ENCODE results near the gene LCE1B.

LCE1B gene

DNA sequence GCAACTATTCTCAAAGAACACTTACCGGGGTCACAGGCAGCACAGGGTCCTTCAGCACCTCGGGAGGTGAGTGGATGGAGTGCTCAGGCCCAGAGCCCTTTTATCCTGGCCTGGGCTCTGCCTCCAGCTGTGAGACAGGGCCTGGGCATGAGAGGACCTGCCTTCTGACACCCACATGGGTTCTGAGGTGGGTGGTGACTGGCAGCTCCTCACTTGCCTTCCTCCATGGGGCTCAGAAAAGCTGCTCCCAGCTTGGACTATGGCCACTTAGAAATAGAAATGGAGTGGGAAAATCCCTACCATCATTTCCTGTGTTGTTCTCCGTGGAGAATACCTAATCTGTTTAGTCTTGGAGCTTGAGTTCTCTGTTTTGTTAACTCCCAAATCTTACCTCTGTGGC lies 5.2 kb upstream of the LCE1B start, which contains the start of gene LCE1C:
Gene LCE1C (minus strand): TSS at position 76 of the 400 bp plus-strand sequence. CDS start 1,173 bp downstream, outside the sequence.
- Histone ChIP-seq H3K9ac (ENCODE audit: low read depth, low read length) (no peak within 1 kb of the TSS), H3K36me3 (ENCODE audit: insufficient read depth, low read length) (no peaks in the 10 kb centered on the region), H3K4me3 (ENCODE audit: low read length) (no peak within 1 kb of the TSS), H3K27me3 (ENCODE audit: control insufficient read depth, insufficient read depth, low read length) (peaks cover 5% of the 10 kb centered on the region), H3K4me1 (ENCODE audit: control insufficient read depth, insufficient read depth, low read length) (no peaks in the 10 kb centered on the region), H3K4me2 (ENCODE audit: low read length) (no peak within 1 kb of the TSS), H3K9me3 (replicated peaks; ENCODE audit: low read length) (no peaks in the 10 kb centered on the region)

GRCh38 chr1:152811050-152811449 lies 721 bp upstream of the LCE1B start:
- H3K4me3 ChIP-seq (ENCODE audit: low read length), result no peak overlapping the region
- peaks cover 2% of the 10 kb centered on the region for H3K27me3 ChIP-seq (ENCODE audit: control insufficient read depth, insufficient read depth, low read length)
- no peak overlapping the region for H3K9ac ChIP-seq (ENCODE audit: low read depth, low read length)
- no peaks in the 10 kb centered on the region for H3K9me3 ChIP-seq (replicated peaks; ENCODE audit: low read length)
- no peaks in the 10 kb centered on the region for H3K36me3 ChIP-seq (ENCODE audit: insufficient read depth, low read length)
- no peaks in the 10 kb centered on the region for H3K4me1 ChIP-seq (ENCODE audit: control insufficient read depth, insufficient read depth, low read length)
- H3K4me2 ChIP-seq (ENCODE audit: low read length), result no peak overlapping the region

- no peaks in the 10 kb centered on the region for H3K9me3 ChIP-seq (replicated peaks; ENCODE audit: low read length)
- H3K4me3 ChIP-seq (ENCODE audit: low read length), result no peak overlapping the region
- H3K9ac ChIP-seq (ENCODE audit: low read depth, low read length), result no peak overlapping the region
- no peaks in the 10 kb centered on the region for H3K36me3 ChIP-seq (ENCODE audit: insufficient read depth, low read length)
- no peaks in the 10 kb centered on the region for H3K4me1 ChIP-seq (ENCODE audit: control insufficient read depth, insufficient read depth, low read length)
- H3K27me3 ChIP-seq (ENCODE audit: control insufficient read depth, insufficient read depth, low read length), result no peaks in the 10 kb centered on the region
- H3K4me2 ChIP-seq (ENCODE audit: low read length), result no peak overlapping the region
Measured at GRCh38 chr1:152817309-152817708, 5.5 kb downstream of the LCE1B start.

GRCh38 chr1:152823294-152823693 lies 11.5 kb downstream of the LCE1B start:
- Histone ChIP-seq H3K4me2 (ENCODE audit: low read length) (no peak overlapping the region), H3K9me3 (replicated peaks; ENCODE audit: low read length) (no peaks in the 10 kb centered on the region), H3K9ac (ENCODE audit: low read depth, low read length) (no peak overlapping the region), H3K4me1 (ENCODE audit: control insufficient read depth, insufficient read depth, low read length) (no peaks in the 10 kb centered on the region), H3K36me3 (ENCODE audit: insufficient read depth, low read length) (no peaks in the 10 kb centered on the region), H3K4me3 (ENCODE audit: low read length) (no peak overlapping the region), H3K27me3 (ENCODE audit: control insufficient read depth, insufficient read depth, low read length) (peaks cover 20% of the 10 kb centered on the region)

DNA sequence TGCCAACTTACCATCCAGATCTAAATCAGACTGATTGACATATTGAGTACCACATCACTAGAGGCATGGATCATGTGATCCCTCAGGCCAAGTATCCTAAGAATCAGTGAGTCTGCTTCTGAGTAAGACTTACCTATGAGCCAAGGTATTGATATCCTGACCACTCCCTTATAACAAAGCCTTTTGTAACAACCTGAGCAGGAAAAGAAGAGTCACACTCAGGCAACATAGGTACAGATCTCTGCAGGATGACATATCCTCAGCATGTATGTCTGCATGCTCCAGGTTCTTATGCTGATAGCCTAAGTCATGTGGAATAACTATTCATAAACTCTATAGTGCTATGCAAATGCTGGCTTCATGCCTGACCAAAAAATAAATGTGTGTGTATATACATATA lies 13.2 kb downstream of the LCE1B start:
- H3K4me3 ChIP-seq (ENCODE audit: low read length), result no peak overlapping the region
- no peaks in the 10 kb centered on the region for H3K36me3 ChIP-seq (ENCODE audit: insufficient read depth, low read length)
- H3K27me3 ChIP-seq (ENCODE audit: control insufficient read depth, insufficient read depth, low read length), result peaks cover 20% of the 10 kb centered on the region
- no peaks in the 10 kb centered on the region for H3K9me3 ChIP-seq (replicated peaks; ENCODE audit: low read length)
- H3K4me2 ChIP-seq (ENCODE audit: low read length), result no peak overlapping the region
- no peaks in the 10 kb centered on the region for H3K4me1 ChIP-seq (ENCODE audit: control insufficient read depth, insufficient read depth, low read length)
- no peak overlapping the region for H3K9ac ChIP-seq (ENCODE audit: low read depth, low read length)

DNA sequence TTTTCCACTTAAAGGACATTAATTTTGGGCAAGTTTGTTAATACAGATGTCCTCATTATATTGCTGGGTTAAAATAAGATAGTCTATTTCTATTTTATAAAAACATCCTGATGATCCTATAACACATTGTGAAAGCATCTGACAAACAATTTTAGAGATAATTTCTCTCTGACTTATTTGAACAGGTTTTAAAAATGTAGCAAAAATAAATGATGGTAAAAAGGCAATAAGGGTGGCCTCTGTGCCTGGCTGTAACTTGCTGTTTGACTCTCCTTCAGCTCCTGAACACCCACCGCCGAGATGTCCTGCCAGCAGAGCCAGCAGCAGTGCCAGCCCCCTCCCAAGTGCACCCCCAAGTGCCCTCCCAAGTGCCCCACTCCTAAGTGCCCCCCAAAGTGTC lies 15.4 kb downstream of the LCE1B start, which contains the start of gene LCE1A:
Gene LCE1A (plus strand): TSS at position 301 of the 400 bp plus-strand sequence. CDS start 0 bp downstream, at position 301.
- Histone ChIP-seq H3K9me3 (replicated peaks; ENCODE audit: low read length) (no peaks in the 10 kb centered on the region), H3K4me1 (ENCODE audit: control insufficient read depth, insufficient read depth, low read length) (no peaks in the 10 kb centered on the region), H3K4me2 (ENCODE audit: low read length) (no peak within 1 kb of the TSS), H3K36me3 (ENCODE audit: insufficient read depth, low read length) (no peaks in the 10 kb centered on the region), H3K4me3 (ENCODE audit: low read length) (no peak within 1 kb of the TSS), H3K27me3 (ENCODE audit: control insufficient read depth, insufficient read depth, low read length) (peaks cover 20% of the 10 kb centered on the region), H3K9ac (ENCODE audit: low read depth, low read length) (no peak within 1 kb of the TSS)

GRCh38 chr1:152836870-152837269 lies 25.1 kb downstream of the LCE1B start:
- H3K9ac ChIP-seq (ENCODE audit: low read depth, low read length), result no peak overlapping the region
- H3K27me3 ChIP-seq (ENCODE audit: control insufficient read depth, insufficient read depth, low read length), result no peaks in the 10 kb centered on the region
- no peaks in the 10 kb centered on the region for H3K36me3 ChIP-seq (ENCODE audit: insufficient read depth, low read length)
- H3K9me3 ChIP-seq (replicated peaks; ENCODE audit: low read length), result no peaks in the 10 kb centered on the region
- no peaks in the 10 kb centered on the region for H3K4me1 ChIP-seq (ENCODE audit: control insufficient read depth, insufficient read depth, low read length)
- H3K4me3 ChIP-seq (ENCODE audit: low read length), result no peak overlapping the region
- H3K4me2 ChIP-seq (ENCODE audit: low read length), result no peak overlapping the region

DNA sequence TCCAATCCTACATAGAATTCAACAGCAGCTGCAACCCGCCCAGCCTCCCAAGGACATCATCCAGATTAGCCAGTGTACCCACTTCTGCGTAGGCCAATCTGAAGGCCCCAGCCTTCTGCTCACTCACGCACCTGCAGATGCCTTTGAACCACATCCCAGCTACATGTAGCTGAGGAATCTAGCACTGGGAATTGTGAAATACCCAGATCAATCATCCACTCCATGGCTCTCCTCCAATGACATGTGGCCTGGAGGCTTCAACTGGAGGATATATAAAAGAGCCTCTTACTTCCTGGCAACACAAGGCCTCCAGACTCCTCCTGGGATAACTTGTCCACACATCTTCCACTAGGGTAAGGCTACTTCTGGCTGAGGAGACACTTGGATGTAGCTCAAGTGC lies 30.8 kb downstream of the LCE1B start, which contains the start of gene LCE6A:
Gene LCE6A (plus strand): TSS at position 301 of the 400 bp plus-strand sequence. CDS start 665 bp downstream, outside the sequence.
- no peak within 1 kb of the TSS for H3K4me3 ChIP-seq (ENCODE audit: low read length)
- peaks cover 2% of the 10 kb centered on the region for H3K27me3 ChIP-seq (ENCODE audit: control insufficient read depth, insufficient read depth, low read length)
- no peak within 1 kb of the TSS for H3K9ac ChIP-seq (ENCODE audit: low read depth, low read length)
- H3K9me3 ChIP-seq (replicated peaks; ENCODE audit: low read length), result no peaks in the 10 kb centered on the region
- H3K4me1 ChIP-seq (ENCODE audit: control insufficient read depth, insufficient read depth, low read length), result no peaks in the 10 kb centered on the region
- no peaks in the 10 kb centered on the region for H3K36me3 ChIP-seq (ENCODE audit: insufficient read depth, low read length)
- H3K4me2 ChIP-seq (ENCODE audit: low read length), result no peak within 1 kb of the TSS

GRCh38 chr1:152855661-152856060 lies 43.9 kb downstream of the LCE1B start:
- H3K9ac ChIP-seq (ENCODE audit: low read depth, low read length), result no peak overlapping the region

GRCh38 chr1:152858062-152858461 lies 46.3 kb downstream of the LCE1B start:
- no peaks in the 10 kb centered on the region for H3K27me3 ChIP-seq (ENCODE audit: control insufficient read depth, insufficient read depth, low read length)
- H3K4me1 ChIP-seq (ENCODE audit: control insufficient read depth, insufficient read depth, low read length), result no peaks in the 10 kb centered on the region
- no peak overlapping the region for H3K4me3 ChIP-seq (ENCODE audit: low read length)
- no peak overlapping the region for H3K4me2 ChIP-seq (ENCODE audit: low read length)
- H3K9me3 ChIP-seq (replicated peaks; ENCODE audit: low read length), result no peaks in the 10 kb centered on the region
- no peak overlapping the region for H3K9ac ChIP-seq (ENCODE audit: low read depth, low read length)
- H3K36me3 ChIP-seq (ENCODE audit: insufficient read depth, low read length), result no peaks in the 10 kb centered on the region

More at GRCh38 chr1:152855661-152856060, 43.9 kb downstream of the LCE1B start:
- H3K4me1 ChIP-seq (ENCODE audit: control insufficient read depth, insufficient read depth, low read length), result no peaks in the 10 kb centered on the region
- H3K27me3 ChIP-seq (ENCODE audit: control insufficient read depth, insufficient read depth, low read length), result no peaks in the 10 kb centered on the region
- H3K9me3 ChIP-seq (replicated peaks; ENCODE audit: low read length), result no peaks in the 10 kb centered on the region
- H3K4me2 ChIP-seq (ENCODE audit: low read length), result no peak overlapping the region
- H3K36me3 ChIP-seq (ENCODE audit: insufficient read depth, low read length), result no peaks in the 10 kb centered on the region
- H3K4me3 ChIP-seq (ENCODE audit: low read length), result no peak overlapping the region

DNA sequence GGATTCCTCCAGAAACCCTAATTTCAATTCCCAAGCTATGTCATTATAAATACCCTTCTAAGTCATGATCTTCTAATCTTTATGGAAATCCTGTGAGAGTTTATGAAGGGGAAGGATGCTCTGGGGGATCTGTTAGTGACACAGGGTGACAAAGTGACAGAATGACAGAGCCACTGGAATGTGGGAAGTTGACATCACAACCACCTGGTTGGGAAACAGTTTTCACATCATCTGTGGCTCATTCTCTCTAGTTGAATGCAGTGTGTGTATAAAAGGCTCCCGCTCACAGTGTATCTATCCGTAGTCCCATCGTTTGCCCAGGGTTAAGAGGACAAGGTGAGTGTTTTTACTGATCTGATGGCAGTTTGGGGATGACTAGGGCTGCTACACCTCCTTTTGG lies 47.9 kb downstream of the LCE1B start, which contains the start of gene LCE7A:
Gene LCE7A (plus strand): TSS at position 301 of the 400 bp plus-strand sequence. CDS start 702 bp downstream, outside the sequence.
- no peak within 1 kb of the TSS for H3K9ac ChIP-seq (ENCODE audit: low read depth, low read length)
- H3K4me3 ChIP-seq (ENCODE audit: low read length), result no peak within 1 kb of the TSS
- H3K9me3 ChIP-seq (replicated peaks; ENCODE audit: low read length), result no peaks in the 10 kb centered on the region
- H3K4me1 ChIP-seq (ENCODE audit: control insufficient read depth, insufficient read depth, low read length), result no peaks in the 10 kb centered on the region
- no peaks in the 10 kb centered on the region for H3K36me3 ChIP-seq (ENCODE audit: insufficient read depth, low read length)
- H3K27me3 ChIP-seq (ENCODE audit: control insufficient read depth, insufficient read depth, low read length), result no peaks in the 10 kb centered on the region
- H3K4me2 ChIP-seq (ENCODE audit: low read length), result no peak within 1 kb of the TSS

GRCh38 chr1:152860129-152860528 lies 48.4 kb downstream of the LCE1B start:
- Histone ChIP-seq H3K4me1 (ENCODE audit: control insufficient read depth, insufficient read depth, low read length) (no peaks in the 10 kb centered on the region), H3K27me3 (ENCODE audit: control insufficient read depth, insufficient read depth, low read length) (no peaks in the 10 kb centered on the region), H3K9me3 (replicated peaks; ENCODE audit: low read length) (no peaks in the 10 kb centered on the region), H3K4me3 (ENCODE audit: low read length) (no peak overlapping the region), H3K4me2 (ENCODE audit: low read length) (no peak overlapping the region), H3K36me3 (ENCODE audit: insufficient read depth, low read length) (no peaks in the 10 kb centered on the region), H3K9ac (ENCODE audit: low read depth, low read length) (no peak overlapping the region)

Data from skeletal muscle satellite cell (primary cell).